ENCODE results near the gene SUMO4.

GRCh38 chr6:149431905-149432775 lies 32.1 kb downstream of the SUMO4 start:
- TF ChIP-seq YY1 (tag by site-specific recombination; IDR thresholded peaks at IDR 0.05) = no peak
- TF ChIP-seq ZNF239 (tag by site-specific recombination; IDR thresholded peaks at IDR 0.05) = no peak
- peak; percentile 89 for TF ChIP-seq CTCF (tag by site-specific recombination; IDR thresholded peaks at IDR 0.05)
- no peak for TF ChIP-seq PRDM2 (tag by site-specific recombination; IDR thresholded peaks at IDR 0.05; ENCODE audit: borderline replicate concordance)
- no peak for TF ChIP-seq ZNF121 (tag by site-specific recombination; IDR thresholded peaks at IDR 0.05)
- no peak for TF ChIP-seq ATF2 (tag by site-specific recombination; IDR thresholded peaks at IDR 0.05; ENCODE audit: low read depth)
- TF ChIP-seq ZNF148 (tag by site-specific recombination; IDR thresholded peaks at IDR 0.05; ENCODE audit: borderline replicate concordance) = no peak
- TF ChIP-seq ZBTB11 (tag by site-specific recombination; conservative IDR thresholded peaks at IDR 0.05; ENCODE audit: low read depth) = no peak
